Progenitor cell of endocrine pancreas (in vitro differentiated cells): ENCODE results near the gene APOB. TPM values are rescaled to one million over a fixed set of nuclear protein-coding genes. Genes with fewer than 3 reads are reported as not detected.

Experiments used
- DNase-seq: peaks from one replicate; pipeline ENCODE4 v3.0.0; 2021; ENCODE audit warnings: low spot score; ENCODE audit not compliant: unreplicated experiment
- H3K27ac Mint-ChIP-seq: 2 replicates; pipeline ENCODE4 v1.8.0; 2021; ENCODE audit warnings: mild to moderate bottlenecking, moderate library complexity, mixed read lengths
- H3K27me3 Mint-ChIP-seq: 2 replicates; pipeline ENCODE4 v1.8.0; 2021; ENCODE audit warnings: mixed read lengths
- H3K36me3 Mint-ChIP-seq: 2 replicates; pipeline ENCODE4 v1.8.0; 2022; ENCODE audit warnings: mixed read lengths; ENCODE audit not compliant: insufficient read depth
- H3K4me1 Mint-ChIP-seq: 2 replicates; pipeline ENCODE4 v1.8.0; 2021; ENCODE audit warnings: low read depth, mixed read lengths
- H3K4me3 Mint-ChIP-seq: 2 replicates; pipeline ENCODE4 v1.8.0; 2021; ENCODE audit warnings: low read depth, mild to moderate bottlenecking, moderate library complexity, mixed read lengths
- H3K9me3 Mint-ChIP-seq: 2 replicates; pipeline ENCODE4 v1.8.0; 2021; ENCODE audit warnings: low read depth, mixed read lengths
- CTCF ChIP-seq: fragments of 200-600 bp; sonication (generic); IDR thresholded peaks from one replicate; pipeline ENCODE4 v1.5.0; 2021; ENCODE audit warnings: antibody characterized with exemption, mild to moderate bottlenecking; ENCODE audit not compliant: unreplicated experiment
- total RNA-seq: library from RNA; stranded (reverse); gene quantifications from 2 replicates; pipeline ENCODE4 v1.2.1, GENCODE V29; 2021

Gene APOB
- total RNA-seq, 1 donor from 2014 or later = 15.6 TPM

DNA sequence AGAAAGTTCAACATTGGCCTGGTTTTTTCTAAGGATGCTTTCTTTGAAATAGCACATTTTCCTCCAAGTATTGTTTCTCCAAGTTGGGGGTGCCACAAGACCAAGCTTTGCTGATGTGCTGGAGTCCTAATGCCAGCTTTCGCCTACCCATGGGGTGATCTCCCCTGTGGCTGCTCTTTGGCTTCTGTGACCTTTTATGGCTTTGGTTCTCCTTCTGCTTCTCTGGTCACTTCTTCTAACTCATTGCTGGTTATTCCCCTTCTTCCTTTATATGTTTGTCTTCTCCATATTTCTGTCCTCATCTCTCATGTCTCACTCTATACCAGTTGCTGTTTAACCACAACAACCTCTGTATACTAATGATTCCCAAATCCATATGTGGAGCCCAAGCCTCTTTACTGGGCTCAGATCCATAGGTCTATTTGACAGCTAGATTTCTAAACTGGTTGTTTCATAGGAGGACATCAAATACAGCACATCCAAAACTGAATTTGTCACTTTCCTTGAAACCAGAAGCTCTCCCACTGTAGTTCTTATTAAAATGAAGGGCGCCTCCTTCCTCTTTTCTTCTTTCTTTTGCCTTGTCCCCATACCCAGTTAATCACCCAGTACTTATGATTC, 23.1 kb downstream of the APOB start:
- no peaks in the 10 kb centered on the region for H3K9me3 Mint-ChIP-seq
- H3K4me1 Mint-ChIP-seq = no peaks in the 10 kb centered on the region
- no peak overlapping the region for H3K27ac Mint-ChIP-seq

GRCh38 chr2:21020031-21020667, 23.7 kb downstream of the APOB start:
- Mint-ChIP-seq H3K27ac (no peak overlapping the region), H3K9me3 (no peaks in the 10 kb centered on the region), H3K4me3 (no peak overlapping the region), H3K4me1 (no peaks in the 10 kb centered on the region), H3K27me3 (no peaks in the 10 kb centered on the region), H3K36me3 (peaks cover 22% of the 10 kb centered on the region)
- no peak for DNase-seq
- no peak for TF ChIP-seq CTCF

More for the DNA sequence above, 23.1 kb downstream of the APOB start:
- Mint-ChIP-seq H3K4me3 (no peak overlapping the region), H3K27me3 (no peaks in the 10 kb centered on the region), H3K36me3 (peaks cover 20% of the 10 kb centered on the region)
- DNase-seq = no peak
- TF ChIP-seq CTCF = no peak

- no peaks in the 10 kb centered on the region for H3K4me1 Mint-ChIP-seq
- TF ChIP-seq CTCF = no peak
- peaks cover 27% of the 10 kb centered on the region for H3K36me3 Mint-ChIP-seq
Measured at GRCh38 chr2:21019678-21020021, 24.2 kb downstream of the APOB start.

DNA sequence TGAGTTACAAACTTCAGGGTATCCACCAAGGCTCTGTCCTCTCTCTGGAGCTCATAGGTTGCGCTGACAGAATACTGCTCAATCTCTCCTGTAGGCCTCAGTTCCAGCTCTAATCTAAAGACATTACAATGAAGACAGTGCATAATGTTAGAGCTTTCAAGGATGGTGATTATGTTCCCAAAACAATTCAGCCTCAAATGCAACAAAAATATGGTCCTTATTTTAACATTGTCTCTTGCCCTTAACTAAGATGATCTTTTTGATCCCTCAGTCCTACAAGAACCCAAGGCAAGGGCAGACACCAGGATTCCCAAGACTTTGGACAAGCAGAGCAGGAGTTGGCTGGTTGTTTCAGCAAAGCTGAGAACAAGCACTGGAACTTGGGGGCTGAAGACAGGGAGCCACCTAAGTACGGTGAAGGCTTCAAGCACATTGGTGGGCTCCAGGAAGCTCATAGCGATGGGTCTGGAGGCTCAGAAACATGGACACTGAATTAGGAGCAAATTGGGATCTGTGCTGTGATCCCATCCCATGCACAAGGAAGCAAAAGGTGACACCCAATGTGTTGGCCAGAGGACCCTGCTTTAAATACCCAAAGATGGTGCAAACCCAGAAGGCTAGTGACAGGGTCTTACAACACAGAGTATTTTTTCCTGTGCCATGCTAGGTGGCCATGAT, 24.7 kb downstream of the APOB start:
- TF ChIP-seq CTCF = no peak
- H3K27ac Mint-ChIP-seq = no peak overlapping the region
- no peak for DNase-seq
- peaks cover 28% of the 10 kb centered on the region for H3K36me3 Mint-ChIP-seq
- no peaks in the 10 kb centered on the region for H3K9me3 Mint-ChIP-seq
- no peak overlapping the region for H3K4me3 Mint-ChIP-seq
- H3K4me1 Mint-ChIP-seq = no peaks in the 10 kb centered on the region
- no peaks in the 10 kb centered on the region for H3K27me3 Mint-ChIP-seq

More at GRCh38 chr2:21019678-21020021, 24.2 kb downstream of the APOB start:
- no peak for DNase-seq
- H3K9me3 Mint-ChIP-seq = no peaks in the 10 kb centered on the region
- H3K4me3 Mint-ChIP-seq = no peak overlapping the region
- no peaks in the 10 kb centered on the region for H3K27me3 Mint-ChIP-seq
- no peak overlapping the region for H3K27ac Mint-ChIP-seq

DNA sequence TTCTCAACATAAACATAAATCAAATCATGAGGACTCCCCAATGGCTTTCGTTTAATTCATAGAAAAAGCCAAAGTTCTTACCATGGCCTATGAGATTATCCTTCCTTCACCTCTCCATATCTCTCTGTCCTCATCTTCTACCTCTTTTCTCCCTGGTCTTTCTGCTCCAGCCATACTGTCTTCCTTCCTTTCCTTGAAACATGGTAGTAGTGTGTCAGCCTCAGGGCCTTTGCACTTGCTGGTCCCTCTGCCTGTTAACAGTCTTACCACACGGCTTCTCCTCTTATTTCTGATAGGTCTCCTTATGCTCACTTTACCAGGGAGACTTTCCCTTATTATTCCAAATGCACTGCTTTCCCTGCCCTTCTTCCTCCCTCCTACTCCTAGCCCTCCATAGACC, 25.6 kb downstream of the APOB start:
- TF ChIP-seq CTCF = no peak
- H3K4me1 Mint-ChIP-seq = no peaks in the 10 kb centered on the region
- H3K4me3 Mint-ChIP-seq = no peak overlapping the region
- H3K36me3 Mint-ChIP-seq = peaks cover 35% of the 10 kb centered on the region
- no peak for DNase-seq
- H3K9me3 Mint-ChIP-seq = no peaks in the 10 kb centered on the region
- H3K27ac Mint-ChIP-seq = no peak overlapping the region
- H3K27me3 Mint-ChIP-seq = no peaks in the 10 kb centered on the region
